OCI-LY7 (cell line): ENCODE measurements around the gene DNAJC1. TPM values are rescaled to one million over a fixed set of nuclear protein-coding genes. Genes with fewer than 3 reads are reported as not detected.

Experiments
- BruUV-seq: library from RNA; stranded (reverse); fragments of 400-500 nt; replicated peaks from 2 replicates; lab custom pipeline; 2021; lab: Mats Ljungman, UMichigan
- CTCF ChIA-PET: fragments of 300-600 bp; sonication (Branson Sonifier 250); formaldehyde crosslinking; loops from one replicate; lab custom pipeline; 2022; ENCODE audit warnings: antibody characterized with exemption; ENCODE audit not compliant: unreplicated experiment; lab: Charles Lee
- POLR2A ChIA-PET: fragments of 300-600 bp; sonication (Branson Sonifier 250); formaldehyde crosslinking; loops from one replicate; lab custom pipeline; 2022; ENCODE audit warnings: antibody characterized with exemption; lab: Charles Lee
- DNase-seq: peaks from one replicate; pipeline ENCODE4 v3.0.0-alpha.2; 2015; ENCODE audit warnings: low spot score
- H2AFZ ChIP-seq: fragments of 200-600 bp; sonication (generic), shearing (Covaris generic); 2 replicates; pipeline ENCODE4 v1.6.1; 2014; ENCODE audit warnings: mild to moderate bottlenecking, antibody characterized with exemption, low read length, moderate library complexity
- H3K27ac ChIP-seq: fragments of 200-600 bp; sonication (generic); 2 replicates; pipeline ENCODE4 v1.5.1; 2014; ENCODE audit warnings: mixed run types, low read depth, mild to moderate bottlenecking, moderate library complexity, low read length, inconsistent platforms; ENCODE audit not compliant: poor library complexity, severe bottlenecking
- H3K36me3 ChIP-seq: fragments of 200-600 bp; sonication (generic); 2 replicates; pipeline ENCODE4 v1.6.1; 2014; ENCODE audit warnings: mild to moderate bottlenecking, antibody characterized with exemption, low read length, moderate library complexity, mixed read lengths; ENCODE audit not compliant: insufficient read depth
- H3K4me1 ChIP-seq: fragments of 200-600 bp; sonication (generic); 2 replicates; pipeline ENCODE4 v1.5.1; 2014; ENCODE audit warnings: mild to moderate bottlenecking, low read length; ENCODE audit not compliant: insufficient read depth, poor library complexity, severe bottlenecking
- H3K4me2 ChIP-seq: fragments of 200-600 bp; sonication (generic); 2 replicates; pipeline ENCODE4 v1.6.1; 2014; ENCODE audit warnings: mild to moderate bottlenecking, low read length
- H3K4me3 ChIP-seq: fragments of 200-600 bp; sonication (generic); 2 replicates; pipeline ENCODE4 v1.5.1; 2014; ENCODE audit warnings: mild to moderate bottlenecking, low read depth, low read length; ENCODE audit not compliant: poor library complexity, severe bottlenecking
- H3K79me2 ChIP-seq: fragments of 200-600 bp; sonication (generic); 2 replicates; pipeline ENCODE4 v1.6.1; 2016; ENCODE audit warnings: low read depth, mild to moderate bottlenecking, low read length, moderate library complexity, mixed read lengths; ENCODE audit not compliant: insufficient read depth
- H3K9me2 ChIP-seq: fragments of 200-600 bp; sonication (generic); 2 replicates; pipeline ENCODE4 v1.6.1; 2016; ENCODE audit warnings: mild to moderate bottlenecking, low read length, mixed read lengths; ENCODE audit not compliant: insufficient read depth
- H3K9me3 ChIP-seq: fragments of 200-600 bp; sonication (generic); 2 replicates; pipeline ENCODE4 v1.6.1; 2014; ENCODE audit warnings: mild to moderate bottlenecking, mixed run types, low read length, mixed read lengths
- H4K20me1 ChIP-seq: fragments of 200-600 bp; sonication (generic); 2 replicates; pipeline ENCODE4 v1.6.1; 2014; ENCODE audit warnings: mild to moderate bottlenecking, antibody characterized with exemption, low read length, moderate library complexity, mixed read lengths; ENCODE audit not compliant: insufficient read depth
- CTCF ChIP-seq: fragments of 200-600 bp; sonication (generic); conservative IDR thresholded peaks from 2 replicates; pipeline ENCODE4 v1.5.1; 2014; ENCODE audit warnings: mild to moderate bottlenecking, antibody characterized with exemption, low read length, moderate library complexity, mixed read lengths
- EZH2phosphoT487 ChIP-seq: fragments of 200-600 bp; sonication (generic); IDR thresholded peaks from 2 replicates; pipeline ENCODE4 v1.6.1; 2018; ENCODE audit warnings: low read depth, borderline replicate concordance, mild to moderate bottlenecking, mixed run types, antibody characterized with exemption, low read length, moderate library complexity, mixed read lengths
- intact Hi-C: fragments of 100-400 bp; cut with micrococcal nuclease; formaldehyde crosslinking; loops from one replicate; pipeline ENCODE4 v1.10.0; 2022; ENCODE audit not compliant: unreplicated experiment
- total RNA-seq, 2 experiments: library from RNA; depleted of rRNA in 1 of 2; stranded (reverse); fragments of >200 nt in 1 of 2; shearing (Covaris generic) in 1 of 2; gene quantifications; 2 replicates each; pipeline ENCODE4 v1.2.3, GENCODE V29; 2014 to 2022

Gene DNAJC1
- total RNA-seq, 2 experiments from 2014 or later: 7.1 to 16.9 TPM

- intact Hi-C loops: no loop called here
- Histone ChIP-seq H3K4me2 (no peak overlapping the region), H3K79me2 (no peaks in the 10 kb centered on the region), H3K9me2 (no peaks in the 10 kb centered on the region), H3K4me3 (no peak overlapping the region), H3K27ac (no peak overlapping the region), H2AFZ (no peak overlapping the region), H3K4me1 (no peaks in the 10 kb centered on the region), H3K36me3 (no peaks in the 10 kb centered on the region), H3K9me3 (no peaks in the 10 kb centered on the region), H4K20me1 (no peaks in the 10 kb centered on the region)
- ChIA-PET POLR2A (interaction anchor here (0.9 to 1.2 kb wide), 2 partner anchors 14 to 228 kb away, joined by 3 to 4 read pairs; no protein-coding TSS in a partner anchor), CTCF (no interaction called here)
- no peak for DNase-seq
- TF ChIP-seq CTCF (no peak), EZH2phosphoT487 (no peak)
- no TSS peak for BruUV-seq
Measured at GRCh38 chr10:21760332-21760731, 243.2 kb downstream of the DNAJC1 start.

- no peak for DNase-seq
- Histone ChIP-seq H3K9me3 (no peaks in the 10 kb centered on the region), H3K4me2 (no peak overlapping the region), H2AFZ (no peak overlapping the region), H3K36me3 (no peaks in the 10 kb centered on the region), H3K9me2 (no peaks in the 10 kb centered on the region), H4K20me1 (no peaks in the 10 kb centered on the region), H3K4me3 (no peak overlapping the region), H3K79me2 (no peaks in the 10 kb centered on the region), H3K27ac (no peak overlapping the region), H3K4me1 (no peaks in the 10 kb centered on the region)
- intact Hi-C loops: no loop called here
- CTCF ChIA-PET: no interaction called here
- POLR2A ChIA-PET: no interaction called here
- BruUV-seq: no TSS peak
- TF ChIP-seq CTCF: no peak
- no peak for TF ChIP-seq EZH2phosphoT487
Measured at GRCh38 chr10:21759232-21759631, 244.3 kb downstream of the DNAJC1 start.

- no peak overlapping the region for H3K4me2 ChIP-seq
- H3K36me3 ChIP-seq: no peaks in the 10 kb centered on the region
- H3K9me3 ChIP-seq: no peaks in the 10 kb centered on the region
- TF ChIP-seq EZH2phosphoT487: no peak
- TF ChIP-seq CTCF: no peak
- DNase-seq: no peak
- H3K79me2 ChIP-seq: no peaks in the 10 kb centered on the region
- intact Hi-C loops: no loop called here
- no TSS peak for BruUV-seq
- H3K27ac ChIP-seq: no peak overlapping the region
- CTCF ChIA-PET: no interaction called here
- no peak overlapping the region for H3K4me3 ChIP-seq
- H4K20me1 ChIP-seq: no peaks in the 10 kb centered on the region
- H3K4me1 ChIP-seq: no peaks in the 10 kb centered on the region
- POLR2A ChIA-PET: no interaction called here
- no peak overlapping the region for H2AFZ ChIP-seq
- no peaks in the 10 kb centered on the region for H3K9me2 ChIP-seq
Measured at GRCh38 chr10:21758696-21759095, 244.8 kb downstream of the DNAJC1 start.
